Suppressor macrophage treated with lipopolysaccharide for 1 hour (primary cell): Measurements from ENCODE around the gene MDK.

Experiments
- DNase-seq, 3 donors: peaks; one replicate each; pipeline ENCODE4 v3.0.0-alpha.2; 2020 to 2022

The MDK gene, protein sequence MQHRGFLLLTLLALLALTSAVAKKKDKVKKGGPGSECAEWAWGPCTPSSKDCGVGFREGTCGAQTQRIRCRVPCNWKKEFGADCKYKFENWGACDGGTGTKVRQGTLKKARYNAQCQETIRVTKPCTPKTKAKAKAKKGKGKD

DNA sequence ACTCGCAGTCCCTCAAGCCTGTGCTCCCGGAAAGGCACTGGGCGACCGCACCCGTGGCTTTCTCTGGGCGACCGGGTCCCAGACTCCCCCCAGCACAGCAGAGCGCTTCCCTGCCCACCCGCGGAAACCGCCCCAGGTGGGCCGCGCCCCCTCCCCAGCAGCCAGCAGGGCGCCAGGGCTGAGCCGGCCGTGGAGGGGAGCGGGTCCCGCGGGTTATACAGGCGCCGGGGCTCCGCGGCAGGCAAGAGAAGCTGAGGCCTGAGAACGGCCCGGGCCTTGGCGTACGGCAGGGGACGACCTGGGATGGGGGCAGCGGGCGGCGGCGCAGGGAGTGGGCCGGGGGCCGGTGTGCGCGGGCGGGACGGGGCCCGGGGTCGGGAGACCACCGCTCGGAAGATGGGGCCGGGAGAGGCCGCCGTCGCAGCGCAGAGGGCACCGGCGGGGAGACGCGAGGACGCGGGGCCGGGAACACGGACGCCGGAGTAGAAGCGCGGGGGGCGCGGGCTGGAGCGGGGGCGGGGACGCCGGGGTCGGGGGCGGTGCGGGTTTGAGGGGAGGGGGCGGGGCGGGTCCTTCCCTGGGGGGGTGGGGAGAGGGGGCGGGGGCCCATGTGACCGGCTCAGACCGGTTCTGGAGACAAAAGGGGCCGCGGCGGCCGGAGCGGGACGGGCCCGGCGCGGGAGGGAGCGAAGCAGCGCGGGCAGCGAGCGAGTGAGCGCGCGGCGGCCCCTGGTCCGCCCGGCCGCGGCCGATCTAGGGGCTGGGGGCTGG is at the start of gene MDK:
Gene MDK (plus strand): TSS at position 622 of the 771 bp plus-strand sequence. CDS start 389 bp downstream, outside the sequence.
- DNase-seq, result peak in 1 of 3 donors; percentile 46

DNA sequence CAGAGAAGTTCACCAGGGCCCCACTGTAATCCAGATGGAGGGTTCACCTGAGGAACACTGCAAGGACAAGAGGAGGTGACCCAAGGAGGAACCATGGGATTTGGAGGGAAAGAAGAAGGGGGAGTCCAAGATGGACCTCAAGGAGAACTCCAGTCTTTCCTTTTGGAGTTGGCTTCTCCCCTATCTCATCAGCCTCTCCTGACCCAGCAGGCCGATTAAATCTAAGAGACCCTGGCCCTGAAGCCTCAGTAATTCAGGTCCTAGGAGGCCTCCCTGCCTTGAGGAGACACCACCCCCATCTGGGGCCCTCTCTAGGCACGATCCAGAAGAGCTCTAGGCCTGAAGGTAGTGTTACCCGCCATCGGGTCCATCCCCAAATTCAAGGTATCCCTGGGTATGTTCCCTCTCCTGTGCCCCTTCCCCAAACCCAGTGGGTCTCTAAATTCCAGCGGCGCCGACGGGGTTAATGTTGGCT is 49.3 kb upstream of the MDK start:
- DNase-seq, result no peak

DNA sequence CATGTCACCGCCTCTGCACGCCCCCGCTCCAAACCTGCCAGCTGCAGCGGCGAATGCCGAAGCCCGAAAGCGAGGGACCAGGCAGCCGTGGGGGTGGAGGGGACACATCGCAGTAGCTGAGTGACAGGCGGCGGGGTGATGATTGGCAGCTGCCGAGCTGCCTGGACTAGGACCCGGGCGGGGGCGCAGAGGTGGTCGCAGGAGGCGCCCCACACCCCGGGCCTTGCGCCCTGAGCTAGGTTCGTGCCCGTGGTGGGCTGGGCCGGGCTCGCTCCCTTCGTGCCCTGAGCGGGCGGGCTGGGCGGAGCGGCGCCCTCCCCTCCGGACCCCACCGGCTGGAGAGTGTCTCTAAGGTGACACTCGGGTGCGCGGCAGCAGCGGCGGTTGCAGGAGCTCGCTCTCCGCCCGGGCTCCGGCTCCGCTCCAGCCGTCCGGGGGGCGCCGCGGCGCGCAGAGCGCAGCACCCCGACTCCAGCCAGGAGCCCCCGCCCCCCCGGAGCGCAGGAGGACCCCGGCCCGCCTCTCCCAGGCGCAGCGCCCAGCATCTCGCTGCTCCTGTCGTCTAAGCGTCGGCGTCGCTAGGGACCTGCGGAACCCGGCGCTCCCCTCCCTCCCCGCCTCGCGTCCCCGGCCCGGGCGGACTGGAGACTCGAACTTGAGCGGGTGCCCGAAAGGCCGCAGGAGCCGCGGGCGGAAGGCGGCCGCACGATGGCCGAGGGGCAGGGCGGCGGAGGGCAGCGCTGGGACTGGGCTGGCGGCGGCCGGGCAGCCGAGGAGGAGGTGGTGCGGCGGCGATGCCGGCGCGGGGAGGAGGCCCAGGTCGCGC is 48.7 kb upstream of the MDK start:
- DNase-seq, result peak in 1 of 3 donors; percentile 51

DNA sequence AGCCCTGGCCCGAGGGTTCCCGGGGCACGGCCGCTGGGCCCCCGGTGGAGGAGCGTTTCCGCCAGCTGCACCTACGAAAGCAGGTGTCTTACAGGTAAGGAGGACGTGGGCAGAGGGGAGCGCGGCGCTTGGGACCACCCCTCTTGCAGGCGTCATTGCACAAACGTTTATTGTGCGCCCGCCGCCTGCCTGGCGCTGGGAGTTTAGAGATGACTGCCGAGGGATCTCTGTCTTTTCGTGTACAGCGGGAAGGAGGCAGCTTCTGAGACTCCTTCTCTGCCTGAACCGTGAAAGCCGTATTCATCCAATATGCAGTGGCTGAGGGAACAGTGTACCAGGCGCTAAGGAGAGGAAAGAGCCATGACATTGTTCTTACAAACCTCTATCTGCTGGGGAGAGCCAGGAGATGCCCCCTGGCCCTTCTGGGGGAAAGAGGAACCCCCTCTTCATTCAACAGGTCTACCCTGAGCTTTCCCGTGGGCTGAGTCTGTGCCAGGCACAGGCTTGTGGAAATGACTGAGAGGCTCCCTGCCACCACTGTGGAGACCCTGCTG is 48.0 kb upstream of the MDK start:
- no peak for DNase-seq

DNA sequence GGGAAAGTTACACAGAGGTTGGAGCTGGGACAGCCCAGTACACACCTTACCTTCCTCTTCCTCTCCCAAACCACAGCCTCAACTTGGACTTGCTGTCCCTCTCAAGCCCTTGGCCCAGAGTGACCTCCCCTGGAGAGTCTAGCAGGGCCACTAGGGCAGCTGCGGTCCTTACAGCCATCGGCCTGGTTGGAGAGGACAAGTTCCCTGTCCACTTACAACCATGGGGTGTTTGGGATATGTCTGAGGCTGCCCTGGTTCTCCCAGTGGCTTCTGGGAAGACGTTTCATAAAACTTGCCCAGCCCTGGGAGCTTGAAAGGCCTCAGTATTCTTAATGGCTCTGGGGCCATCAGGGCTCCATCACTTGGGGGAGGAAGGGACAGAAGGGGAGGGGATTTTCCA is 47.3 kb upstream of the MDK start:
- DNase-seq, result no peak

DNA sequence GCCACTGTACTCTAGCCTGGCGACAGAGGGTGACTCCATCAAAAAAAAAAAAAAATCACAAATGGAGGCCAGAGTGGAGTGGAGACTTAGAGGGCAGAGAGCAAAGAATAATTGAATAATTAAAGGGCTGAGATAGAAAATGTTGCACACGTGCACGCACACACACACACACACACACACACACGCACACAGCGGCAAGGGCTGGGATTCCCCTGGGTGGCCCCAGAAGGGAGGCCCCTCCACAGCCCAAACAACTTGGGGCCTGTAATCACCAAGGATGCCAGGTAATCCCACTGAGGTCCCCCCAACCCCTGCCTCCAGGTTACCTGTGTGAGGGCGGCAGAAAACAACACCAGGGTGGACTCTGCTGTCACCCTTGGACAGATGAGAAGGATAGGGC is 46.2 kb upstream of the MDK start:
- DNase-seq, result no peak

DNA sequence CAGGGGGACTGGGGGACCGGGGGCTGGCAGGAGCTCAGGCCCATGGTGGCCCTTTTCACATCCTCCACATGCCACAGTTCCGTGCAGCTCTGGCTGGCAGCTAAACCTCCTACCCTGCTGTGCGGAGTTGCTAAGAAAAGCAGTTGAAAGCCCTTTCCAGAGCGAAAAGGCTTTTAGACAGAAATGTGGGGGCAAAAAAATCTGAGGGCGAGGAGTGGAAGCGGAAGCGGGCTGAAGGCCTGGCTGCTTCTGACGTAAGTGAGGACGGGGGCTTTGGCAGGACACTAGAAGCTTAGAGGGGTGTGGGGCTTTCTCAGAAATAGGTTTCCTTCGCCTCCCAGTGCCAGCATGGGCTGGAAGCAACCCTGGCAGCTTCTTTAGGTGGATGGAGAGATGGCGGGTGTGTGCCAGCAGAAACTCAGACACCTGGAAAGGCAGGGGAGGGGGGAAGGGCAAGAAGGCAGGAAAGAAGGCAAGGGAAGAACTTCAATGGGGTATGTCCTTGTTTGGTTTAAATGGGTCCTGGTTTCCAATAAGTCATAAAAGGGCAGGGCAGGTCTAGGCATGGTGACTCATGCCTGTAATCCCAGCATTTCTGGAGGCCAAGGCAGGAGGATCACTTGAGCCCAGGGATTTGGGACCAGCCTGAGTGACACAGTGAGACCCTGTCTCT is 45.4 kb upstream of the MDK start:
- DNase-seq, result no peak

DNA sequence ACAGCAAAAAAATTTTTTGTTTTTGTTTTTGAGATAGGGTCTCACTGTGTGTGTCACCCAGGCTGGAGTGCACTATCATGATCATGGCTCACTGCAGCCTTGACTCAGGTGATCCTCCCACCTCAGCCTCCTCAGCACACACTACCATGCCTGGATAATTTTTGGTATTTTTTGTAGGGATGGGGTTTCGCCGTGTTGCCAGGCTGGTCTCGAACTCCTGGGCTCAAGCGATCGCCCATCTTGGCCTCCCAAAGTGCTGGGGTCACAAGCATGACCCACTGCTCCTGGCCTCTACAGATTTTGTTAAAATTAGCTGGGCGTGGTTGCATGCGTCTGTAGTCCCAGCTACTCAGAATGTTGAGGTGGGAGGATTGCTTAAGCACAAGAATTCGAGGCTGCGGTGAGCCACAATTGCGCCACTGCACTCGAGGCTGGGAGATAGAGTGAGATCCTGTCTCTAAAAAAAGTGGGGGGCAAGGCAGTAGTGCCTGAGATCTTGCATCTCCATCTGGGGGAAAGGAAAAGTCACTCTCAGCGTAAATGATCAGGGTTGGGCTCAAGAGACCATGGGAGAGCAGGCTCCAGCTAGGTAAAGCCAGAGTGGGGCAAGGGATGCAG is 44.8 kb upstream of the MDK start:
- peak; percentile 74 to 79 (median 78) for DNase-seq

DNA sequence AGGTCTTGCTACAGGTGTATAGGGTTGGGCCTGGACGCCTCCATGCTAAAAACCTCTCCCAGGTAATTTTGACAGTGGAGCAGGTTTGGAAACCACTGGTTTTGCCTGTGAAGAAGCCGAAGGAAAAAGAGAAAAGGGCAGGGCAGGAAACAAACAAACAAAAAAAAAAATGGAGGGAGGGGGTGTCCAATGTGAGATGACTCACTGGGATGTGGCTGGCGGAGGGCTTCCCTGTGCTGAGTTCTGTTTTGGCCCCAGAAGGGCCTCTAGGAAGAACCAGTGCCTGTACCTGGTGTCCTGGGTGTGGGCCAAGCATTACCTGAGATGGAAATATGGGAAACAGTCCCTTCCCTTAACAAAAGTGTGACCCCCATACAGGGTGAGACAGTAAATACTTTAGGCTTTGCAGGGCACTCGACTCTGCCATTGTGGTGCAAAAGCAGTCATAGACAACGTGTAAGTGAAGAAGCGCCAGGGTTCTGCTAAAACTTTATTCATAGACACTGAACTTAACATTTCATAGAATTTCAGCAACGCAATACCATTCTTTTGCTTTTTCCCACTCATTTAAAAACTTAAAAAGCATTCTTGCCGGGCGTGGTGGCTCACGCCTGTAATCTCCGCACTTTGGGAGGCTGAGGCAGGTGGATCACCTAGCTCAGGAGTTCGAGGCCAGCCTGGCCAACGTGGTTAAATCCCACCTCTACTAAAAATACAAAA is 43.7 kb upstream of the MDK start:
- DNase-seq, result peak in 2 of 3 donors; percentile 39 to 47

DNA sequence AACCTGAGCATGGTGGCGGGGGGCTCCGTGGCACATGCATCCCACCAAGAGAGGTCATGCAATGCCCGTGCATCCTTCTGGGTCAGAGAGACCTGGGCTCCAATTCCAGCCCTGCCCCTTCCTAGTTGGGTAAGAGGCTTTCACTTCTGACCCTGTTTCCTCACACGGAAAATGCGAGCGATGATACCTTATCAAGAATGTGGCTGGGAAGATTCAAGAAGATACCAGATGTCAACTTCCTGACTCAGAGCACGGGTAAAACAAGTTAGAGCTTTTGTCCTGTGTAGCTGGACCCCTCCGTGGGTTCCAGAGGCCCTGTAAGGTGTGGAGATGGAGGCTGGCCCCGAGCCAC is 42.9 kb upstream of the MDK start:
- no peak for DNase-seq

DNA sequence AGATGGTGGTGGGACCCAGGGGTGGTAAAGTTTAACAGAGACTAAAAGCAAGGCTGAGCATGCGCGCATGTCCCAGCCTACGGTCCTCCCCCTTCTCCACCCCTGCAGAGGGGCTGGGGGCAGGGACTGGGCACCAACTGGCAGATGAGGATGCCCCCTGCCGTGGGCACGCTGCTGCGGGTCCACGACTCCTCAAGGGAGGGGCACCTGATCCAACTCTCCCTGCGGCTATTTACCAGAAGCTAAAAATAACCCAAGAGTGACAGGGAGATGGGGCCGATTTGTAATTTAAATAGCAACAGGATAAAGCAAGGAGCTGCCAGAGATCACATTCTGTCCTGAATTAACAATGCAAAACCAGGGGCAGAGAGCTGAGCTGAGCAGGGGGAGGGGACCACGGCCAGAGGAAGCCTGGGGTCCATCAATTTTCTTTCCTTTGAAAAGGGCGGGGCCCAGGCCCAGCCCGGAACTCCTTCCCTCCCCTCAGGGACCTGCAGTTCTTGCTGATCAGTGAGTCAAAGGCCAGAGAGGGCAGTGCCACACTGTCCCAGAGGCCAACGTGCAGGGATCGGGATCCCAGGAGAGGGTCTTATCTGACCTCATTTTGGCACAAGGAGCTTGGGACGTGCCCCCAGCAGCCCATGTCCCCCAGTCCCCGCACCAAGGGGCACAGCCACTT is 42.3 kb upstream of the MDK start:
- no peak for DNase-seq

DNA sequence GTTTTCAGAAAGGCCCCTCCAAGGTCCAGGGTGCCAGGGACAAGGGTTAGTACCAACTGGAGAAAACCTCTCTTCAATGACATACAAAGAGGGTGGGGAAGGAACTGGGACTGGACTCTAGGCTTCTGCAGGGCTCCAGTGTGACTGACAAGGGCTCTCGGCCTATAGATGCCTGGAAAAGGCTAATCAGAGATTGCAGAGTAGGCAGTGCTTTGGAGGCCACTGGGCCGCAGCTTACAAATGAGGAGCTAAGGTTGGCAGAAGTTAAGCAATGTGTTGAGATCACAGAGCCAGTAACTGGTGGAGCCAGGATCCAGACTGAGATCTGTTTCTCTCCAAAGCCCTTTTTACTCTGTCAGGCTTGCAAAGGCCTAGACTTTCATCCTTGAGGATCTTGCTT is 41.7 kb upstream of the MDK start:
- DNase-seq, result peak; percentile 62 to 65 (median 63)

DNA sequence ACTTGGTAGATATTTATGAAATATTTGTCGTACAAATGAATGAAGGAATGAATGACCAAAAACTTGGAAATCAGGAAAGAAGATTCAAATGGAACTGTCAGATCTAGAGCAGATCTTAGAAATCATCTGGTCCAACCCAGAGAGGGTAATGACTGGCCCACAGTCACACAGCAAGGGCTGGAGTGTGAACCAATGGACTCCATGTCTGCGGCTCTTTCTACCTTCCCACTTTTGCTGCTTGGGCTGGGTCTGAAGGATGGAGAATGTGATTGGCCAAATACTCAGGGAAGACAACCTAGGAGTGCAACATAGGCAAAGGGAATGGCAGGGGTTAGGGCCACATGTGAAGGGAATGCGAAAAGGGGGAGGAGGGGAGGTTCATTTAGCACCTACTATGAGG is 40.0 kb upstream of the MDK start:
- no peak for DNase-seq

DNA sequence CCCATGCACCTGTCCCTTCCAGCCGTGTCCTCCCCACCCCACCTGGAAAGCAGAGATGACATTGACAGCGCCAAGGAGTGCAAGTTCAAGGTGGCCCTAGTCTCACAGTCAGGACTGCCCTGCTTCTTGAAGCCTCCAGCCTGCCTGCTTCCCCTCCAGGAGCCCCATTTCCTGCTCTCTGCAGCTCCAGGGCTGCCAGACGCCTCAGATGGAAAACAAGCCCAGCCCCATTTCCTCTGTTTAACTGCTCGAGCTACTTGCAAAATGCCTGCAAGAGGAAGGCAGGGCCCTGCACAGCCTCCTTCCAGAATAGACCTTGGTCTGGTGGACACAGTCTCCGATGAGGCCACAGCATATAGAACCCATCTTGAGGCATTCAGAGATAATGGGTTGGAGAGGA is 39.2 kb upstream of the MDK start:
- no peak for DNase-seq

DNA sequence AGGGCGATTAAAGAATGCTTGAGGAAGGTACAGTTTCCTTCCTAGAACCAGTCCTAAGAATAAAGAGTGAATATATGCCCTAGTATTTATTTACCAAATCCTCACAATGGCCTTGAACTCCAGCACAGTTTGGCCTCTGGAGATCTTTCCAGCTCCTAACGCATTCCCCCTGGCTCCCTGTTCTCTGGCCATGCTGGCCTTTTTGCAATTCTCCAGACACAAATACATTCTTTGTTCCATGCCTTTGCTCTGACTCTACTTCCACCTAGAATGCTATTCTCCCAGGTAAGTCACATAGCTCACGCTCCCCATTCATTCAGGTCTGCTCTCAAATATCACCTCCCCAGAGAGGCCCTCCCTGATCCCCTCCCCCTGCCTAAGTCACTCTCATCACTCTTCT is 37.9 kb upstream of the MDK start:
- DNase-seq, result no peak

DNA sequence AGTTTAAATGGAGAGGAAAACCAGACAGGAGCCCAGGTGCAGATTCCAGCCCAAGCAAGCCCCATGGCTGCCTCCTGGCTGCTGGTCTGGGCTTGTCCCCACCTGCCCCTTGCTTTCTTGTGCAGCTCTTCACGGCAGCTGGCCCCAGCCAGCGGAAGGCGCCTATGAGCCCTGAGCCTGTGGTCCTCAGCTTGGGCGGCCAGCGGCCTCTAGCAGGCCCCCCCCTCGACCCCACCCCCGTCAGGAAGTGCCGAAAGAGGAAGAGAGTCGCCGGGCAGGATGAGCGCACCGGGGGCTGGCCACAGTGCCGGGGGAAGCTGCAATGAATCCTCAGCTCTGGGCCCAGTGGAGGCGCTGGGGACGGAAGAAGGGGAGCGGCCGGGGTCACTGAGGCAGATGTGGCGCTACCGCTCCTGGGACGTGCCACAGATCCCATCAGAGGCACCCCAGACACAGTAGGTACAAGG is 36.3 kb upstream of the MDK start:
- peak; percentile 82 to 90 (median 84) for DNase-seq

DNA sequence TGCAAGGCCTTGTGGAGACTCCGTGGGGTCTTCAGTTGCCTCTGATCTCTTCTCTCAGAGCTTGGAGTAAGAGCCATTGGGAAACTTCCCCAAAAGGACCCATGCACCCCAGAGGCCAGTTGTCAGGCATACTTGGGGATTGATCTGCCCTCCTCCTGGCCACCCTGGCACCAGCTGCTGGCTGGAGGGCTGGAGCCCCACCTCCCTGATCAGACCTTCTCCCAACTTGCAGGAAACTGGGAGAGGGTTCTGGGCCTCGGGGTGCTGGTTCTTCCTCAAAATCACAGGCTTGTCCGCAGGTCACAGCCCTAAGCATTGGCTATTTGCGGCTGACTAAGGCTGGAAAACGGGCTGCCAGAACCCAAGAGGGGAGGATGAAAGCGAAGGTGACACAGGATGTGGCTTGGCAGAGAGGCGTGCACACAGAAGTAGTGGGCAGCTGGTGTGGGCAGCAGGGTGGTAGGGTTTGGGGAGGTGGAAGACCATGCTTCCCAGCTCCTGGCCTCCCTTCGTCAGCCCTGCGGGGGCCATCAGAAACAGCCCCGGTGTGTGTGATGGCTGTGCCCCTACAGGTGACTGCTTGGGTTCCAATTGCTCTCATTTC is 35.5 kb upstream of the MDK start:
- DNase-seq, result peak; percentile 60 to 69 (median 64)

DNA sequence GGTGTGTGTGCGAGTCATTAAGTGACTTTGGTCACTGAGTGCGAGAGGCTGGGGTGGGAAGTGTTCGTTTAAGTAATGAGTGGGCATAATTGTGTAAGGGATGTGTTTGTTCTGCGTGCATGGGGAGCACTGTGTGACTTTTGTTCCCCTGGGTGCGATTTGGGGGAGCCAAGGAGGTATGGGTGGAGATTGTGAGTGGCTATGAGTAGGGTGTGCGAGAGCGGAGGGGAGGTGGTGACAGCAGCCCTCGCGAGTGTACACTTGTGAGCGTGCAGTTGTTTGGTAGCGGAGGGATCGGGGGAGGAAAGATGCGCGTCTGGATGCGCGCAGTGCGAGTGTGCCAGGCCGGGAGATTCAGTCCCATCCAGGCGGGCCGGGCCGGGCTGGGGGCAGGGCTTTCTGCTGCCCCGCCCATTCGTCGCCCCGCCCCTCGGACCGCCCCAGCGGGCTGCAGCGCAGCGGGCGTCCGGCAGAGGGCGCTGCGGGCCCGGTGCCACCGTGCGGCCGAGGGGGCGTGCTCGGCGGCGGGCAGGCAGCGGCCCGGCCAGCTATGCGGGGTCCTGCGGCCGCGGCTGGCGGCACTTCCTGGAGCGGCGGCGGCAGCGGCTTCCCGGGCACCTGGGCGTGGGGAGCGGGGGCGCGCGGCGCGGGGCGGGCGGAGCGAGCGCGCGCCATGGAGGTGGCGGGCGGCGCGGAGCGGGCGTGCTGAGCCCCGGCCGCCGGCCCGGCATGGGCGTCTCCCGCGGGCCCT is 34.4 kb upstream of the MDK start, which contains the start of gene DGKZ:
Gene DGKZ (plus strand): TSS at position 578 of the 751 bp plus-strand sequence. CDS start 197 bp downstream, outside the sequence.
- DNase-seq, result peak; percentile 89 to 95 (median 93)

DNA sequence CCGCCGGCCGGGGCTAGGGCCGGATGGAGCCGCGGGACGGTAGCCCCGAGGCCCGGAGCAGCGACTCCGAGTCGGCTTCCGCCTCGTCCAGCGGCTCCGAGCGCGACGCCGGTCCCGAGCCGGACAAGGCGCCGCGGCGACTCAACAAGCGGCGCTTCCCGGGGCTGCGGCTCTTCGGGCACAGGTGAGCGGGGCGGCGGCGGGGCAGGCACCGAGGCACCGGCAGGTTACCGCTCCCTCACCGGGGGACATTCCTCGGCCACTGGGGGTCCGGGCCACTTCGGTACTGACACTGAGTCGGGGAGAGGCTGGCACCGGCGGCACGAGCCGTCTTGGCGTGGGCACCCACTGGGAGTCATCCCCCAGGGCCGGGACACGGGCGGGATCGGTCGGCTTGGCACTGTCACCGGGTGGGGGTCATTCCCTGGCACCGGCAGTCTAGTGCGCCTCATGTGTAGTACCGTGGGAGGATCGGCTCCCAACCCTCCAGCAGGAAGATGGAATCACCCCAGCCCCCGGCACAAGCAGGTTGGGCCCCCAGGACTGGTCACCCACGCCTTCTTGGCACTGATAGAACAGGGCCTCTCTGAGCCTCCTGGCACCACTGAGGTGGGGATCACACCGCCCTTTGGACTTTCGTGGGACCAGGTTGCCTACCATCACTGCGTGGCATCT is 33.7 kb upstream of the MDK start:
- DNase-seq, result no peak
